MM.1S (cell line): ENCODE results near the gene RNF14.

Experiments
- DNase-seq: peaks from one replicate; pipeline ENCODE4 v3.0.0-alpha.2; 2015
- H2AFZ ChIP-seq: fragments of 300-600 bp; sonication (generic); 2 replicates; pipeline ENCODE4 v1.6.0; 2016; ENCODE audit warnings: antibody characterized with exemption, low read length
- H3F3A ChIP-seq: fragments of 300-600 bp; sonication (generic); 2 replicates; pipeline ENCODE4 v1.6.1; 2016; ENCODE audit warnings: mild to moderate bottlenecking, antibody characterized with exemption, low read length, moderate library complexity, mixed read lengths; ENCODE audit not compliant: insufficient read depth
- H3K27ac ChIP-seq: fragments of 300-600 bp; sonication (generic); 2 replicates; pipeline ENCODE4 v1.5.1; 2016; ENCODE audit warnings: mild to moderate bottlenecking, low read length
- H3K27me3 ChIP-seq: fragments of 300-600 bp; sonication (generic); replicated peaks from 2 replicates; pipeline ENCODE4 v1.6.0; 2016; ENCODE audit warnings: low read length; ENCODE audit not compliant: insufficient read depth
- H3K36me3 ChIP-seq: fragments of 300-600 bp; sonication (generic); replicated peaks from 2 replicates; pipeline ENCODE4 v1.6.1; 2016; ENCODE audit warnings: mild to moderate bottlenecking, low read length, mixed read lengths; ENCODE audit not compliant: insufficient read depth
- H3K4me1 ChIP-seq: fragments of 300-600 bp; sonication (generic); 2 replicates; pipeline ENCODE4 v1.6.1; 2016; ENCODE audit warnings: low read length, mixed read lengths
- H3K4me2 ChIP-seq: fragments of 300-600 bp; sonication (generic); 2 replicates; pipeline ENCODE4 v1.6.0; 2016; ENCODE audit warnings: low read depth, low read length
- H3K4me3 ChIP-seq: fragments of 300-600 bp; sonication (generic); 2 replicates; pipeline ENCODE4 v1.5.1; 2016; ENCODE audit warnings: low read length, mixed read lengths
- H3K79me2 ChIP-seq: fragments of 300-600 bp; sonication (generic); 2 replicates; pipeline ENCODE4 v1.6.1; 2016; ENCODE audit warnings: mixed run types, low read length, mixed read lengths
- H3K9ac ChIP-seq: fragments of 300-600 bp; sonication (generic); 2 replicates; pipeline ENCODE4 v1.6.1; 2016; ENCODE audit warnings: low read length, mixed read lengths
- H3K9me2 ChIP-seq: fragments of 300-600 bp; sonication (generic); replicated peaks from 2 replicates; pipeline ENCODE4 v1.6.1; 2016; ENCODE audit warnings: mild to moderate bottlenecking, low read length, mixed read lengths; ENCODE audit not compliant: insufficient read depth
- H3K9me3 ChIP-seq: fragments of 300-600 bp; sonication (generic); replicated peaks from 2 replicates; pipeline ENCODE4 v1.6.1; 2016; ENCODE audit warnings: mild to moderate bottlenecking, low read length, mixed read lengths; ENCODE audit not compliant: insufficient read depth
- H4K20me1 ChIP-seq: fragments of 300-600 bp; sonication (generic); 2 replicates; pipeline ENCODE4 v1.6.1; 2016; ENCODE audit warnings: mild to moderate bottlenecking, low read length, moderate library complexity, mixed read lengths; ENCODE audit not compliant: insufficient read depth
- CTCF ChIP-seq: fragments of 300-600 bp; sonication (generic); IDR thresholded peaks from 2 replicates; pipeline ENCODE4 v1.5.1; 2016; ENCODE audit warnings: antibody characterized with exemption, low read length, mixed read lengths
- EZH2 ChIP-seq: fragments of 300-600 bp; sonication (generic); optimal IDR thresholded peaks from 2 replicates; pipeline ENCODE3; 2017; ENCODE audit warnings: low read depth, mild to moderate bottlenecking, antibody characterized with exemption, low read length, mixed read lengths
- EZH2phosphoT487 ChIP-seq: fragments of 300-600 bp; sonication (generic); IDR thresholded peaks from 2 replicates; pipeline ENCODE4 v1.6.1; 2018; ENCODE audit warnings: antibody characterized with exemption, low read length

The RNF14 gene

GRCh38 chr5:142015781-142016533 is 47.1 kb downstream of the RNF14 start:
- peak overlapping the region; percentile 63 for H2AFZ ChIP-seq
- H3K9me3 ChIP-seq = no peaks in the 10 kb centered on the region
- peaks cover 54% of the 10 kb centered on the region for H3K4me1 ChIP-seq
- H3F3A ChIP-seq = peaks cover 45% of the 10 kb centered on the region
- no peaks in the 10 kb centered on the region for H3K27me3 ChIP-seq
- H4K20me1 ChIP-seq = no peaks in the 10 kb centered on the region
- peak overlapping the region; percentile 1; the same call in 1 of the 2 replicates for H3K4me3 ChIP-seq
- H3K9ac ChIP-seq = peak overlapping the region; percentile 43
- H3K79me2 ChIP-seq = peaks cover 25% of the 10 kb centered on the region
- H3K9me2 ChIP-seq = no peaks in the 10 kb centered on the region
- TF ChIP-seq EZH2 = no peak
- TF ChIP-seq CTCF = no peak
- TF ChIP-seq EZH2phosphoT487 = no peak
- DNase-seq = peak; percentile 77
- H3K36me3 ChIP-seq = no peaks in the 10 kb centered on the region
- H3K27ac ChIP-seq = peak overlapping the region; percentile 89
- H3K4me2 ChIP-seq = peak overlapping the region; percentile 55

GRCh38 chr5:142016556-142016955 is 47.7 kb downstream of the RNF14 start:
- H3K79me2 ChIP-seq = peaks cover 19% of the 10 kb centered on the region
- TF ChIP-seq CTCF (no peak), EZH2phosphoT487 (no peak), EZH2 (no peak)

GRCh38 chr5:142017832-142018427 is 49.0 kb downstream of the RNF14 start:
- H3K27me3 ChIP-seq = no peaks in the 10 kb centered on the region
- no peak overlapping the region for H3K9ac ChIP-seq
- H3K27ac ChIP-seq = no peak overlapping the region
- no peak overlapping the region for H3K4me2 ChIP-seq
- no peaks in the 10 kb centered on the region for H3K9me2 ChIP-seq
- no peaks in the 10 kb centered on the region for H4K20me1 ChIP-seq
- H2AFZ ChIP-seq = no peak overlapping the region; the same call in 1 of the 2 replicates
- H3K4me1 ChIP-seq = peaks cover 43% of the 10 kb centered on the region
- TF ChIP-seq CTCF (no peak), EZH2phosphoT487 (no peak), EZH2 (no peak)
- H3K79me2 ChIP-seq = 0 out of 2 replicates have a peak, but pooled peaks cover 7% of the 10 kb centered on the region
- peaks cover 28% of the 10 kb centered on the region for H3F3A ChIP-seq
- H3K9me3 ChIP-seq = no peaks in the 10 kb centered on the region
- peak; percentile 31 for DNase-seq
- H3K36me3 ChIP-seq = no peaks in the 10 kb centered on the region
- H3K4me3 ChIP-seq = no peak overlapping the region

More at GRCh38 chr5:142016556-142016955, 47.7 kb downstream of the RNF14 start:
- H3K4me3 ChIP-seq = no peak overlapping the region
- H3K9ac ChIP-seq = peak overlapping the region; percentile 43; the same call in 1 of the 2 replicates
- H3F3A ChIP-seq = peaks cover 39% of the 10 kb centered on the region
- H2AFZ ChIP-seq = peak overlapping the region; percentile 63
- H4K20me1 ChIP-seq = no peaks in the 10 kb centered on the region
- no peaks in the 10 kb centered on the region for H3K9me2 ChIP-seq
- peak overlapping the region; percentile 89 for H3K27ac ChIP-seq
- H3K36me3 ChIP-seq = no peaks in the 10 kb centered on the region
- H3K4me2 ChIP-seq = peak overlapping the region; percentile 55
- no peaks in the 10 kb centered on the region for H3K9me3 ChIP-seq
- no peak for DNase-seq
- no peaks in the 10 kb centered on the region for H3K27me3 ChIP-seq
- H3K4me1 ChIP-seq = peaks cover 48% of the 10 kb centered on the region
